ENCODE results near the gene FOXP1.

- TF ChIP-seq CTCF (IDR thresholded peaks at IDR 0.05; ENCODE audit: low read depth, low read length, poor library complexity, severe bottlenecking) (no peak), EZH2phosphoT487 (IDR thresholded peaks at IDR 0.05; ENCODE audit: borderline replicate concordance, low read length) (no peak)
Observed at GRCh38 chr3:71360764-71361163, 222.8 kb downstream of the FOXP1 start.
